Thyroid gland (tissue), 4 donors: ENCODE measurements around the gene PLEKHM1.
A peak's percentile ranks its signal among the peaks of the same experiment; 100 is the strongest.
"Not testable (repeated sequence)": the region's sequence is repeated elsewhere in the genome, so short reads cannot be mapped to it uniquely, and the experiment has no call there.

Experiments used
- POLR2A ChIP-seq, 2 donors: fragments of 450-650 bp; IDR thresholded peaks; one replicate each; pipeline ENCODE4 v1.6.1; 2017; ENCODE audit warnings: antibody characterized with exemption in 2 of 2, mild to moderate bottlenecking in 2 of 2, moderate library complexity in 1 of 2
- TF ChIP-seq, protein P1 (sequence below), 6 experiments: fragments of 200-600 bp in 3 of 6; fragments of 450-650 bp in 3 of 6; sonication (generic) in 3 of 6; IDR thresholded peaks; one replicate each; pipeline ENCODE4 v1.5.1; 2016 to 2019; ENCODE audit warnings: antibody characterized with exemption in 6 of 6, mild to moderate bottlenecking in 2 of 6, inconsistent platforms in 1 of 6, moderate library complexity in 1 of 6

- TF ChIP-seq, protein P1, sequence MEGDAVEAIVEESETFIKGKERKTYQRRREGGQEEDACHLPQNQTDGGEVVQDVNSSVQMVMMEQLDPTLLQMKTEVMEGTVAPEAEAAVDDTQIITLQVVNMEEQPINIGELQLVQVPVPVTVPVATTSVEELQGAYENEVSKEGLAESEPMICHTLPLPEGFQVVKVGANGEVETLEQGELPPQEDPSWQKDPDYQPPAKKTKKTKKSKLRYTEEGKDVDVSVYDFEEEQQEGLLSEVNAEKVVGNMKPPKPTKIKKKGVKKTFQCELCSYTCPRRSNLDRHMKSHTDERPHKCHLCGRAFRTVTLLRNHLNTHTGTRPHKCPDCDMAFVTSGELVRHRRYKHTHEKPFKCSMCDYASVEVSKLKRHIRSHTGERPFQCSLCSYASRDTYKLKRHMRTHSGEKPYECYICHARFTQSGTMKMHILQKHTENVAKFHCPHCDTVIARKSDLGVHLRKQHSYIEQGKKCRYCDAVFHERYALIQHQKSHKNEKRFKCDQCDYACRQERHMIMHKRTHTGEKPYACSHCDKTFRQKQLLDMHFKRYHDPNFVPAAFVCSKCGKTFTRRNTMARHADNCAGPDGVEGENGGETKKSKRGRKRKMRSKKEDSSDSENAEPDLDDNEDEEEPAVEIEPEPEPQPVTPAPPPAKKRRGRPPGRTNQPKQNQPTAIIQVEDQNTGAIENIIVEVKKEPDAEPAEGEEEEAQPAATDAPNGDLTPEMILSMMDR (IDR thresholded peaks at IDR 0.05) = not testable (repeated sequence)
- peak; percentile 53 to 95 for TF ChIP-seq POLR2A (IDR thresholded peaks at IDR 0.05)
These were observed at the start of gene PLEKHM1 for GRCh38 chr17:45490615-45491433.
